NCI-H69 (cell line): ENCODE results near the gene RHOB.

Experiments used
- DNase-seq: peaks from one replicate; lab custom pipeline; 2025; lab: John Stamatoyannopoulos, UW

Gene RHOB

DNA sequence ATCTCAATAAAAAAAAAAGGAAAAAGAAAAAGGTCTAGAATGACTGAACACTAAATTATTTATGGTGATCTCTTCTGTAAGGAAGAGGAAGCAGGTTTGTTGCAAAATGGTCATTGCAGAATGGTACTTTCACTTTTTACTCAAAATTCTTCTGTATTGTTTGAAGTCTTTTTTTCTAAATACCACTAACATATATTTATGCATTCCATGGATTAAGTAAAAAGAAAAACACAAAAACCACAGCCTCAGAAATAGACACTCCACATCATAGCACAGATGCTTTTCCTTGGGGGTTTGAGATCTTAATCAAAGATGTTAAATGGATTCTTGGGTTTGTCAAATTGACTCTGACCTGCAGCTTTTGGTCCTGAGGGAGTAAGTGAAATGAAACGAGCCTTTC is 47.4 kb downstream of the RHOB start:
- DNase-seq: no peak

DNA sequence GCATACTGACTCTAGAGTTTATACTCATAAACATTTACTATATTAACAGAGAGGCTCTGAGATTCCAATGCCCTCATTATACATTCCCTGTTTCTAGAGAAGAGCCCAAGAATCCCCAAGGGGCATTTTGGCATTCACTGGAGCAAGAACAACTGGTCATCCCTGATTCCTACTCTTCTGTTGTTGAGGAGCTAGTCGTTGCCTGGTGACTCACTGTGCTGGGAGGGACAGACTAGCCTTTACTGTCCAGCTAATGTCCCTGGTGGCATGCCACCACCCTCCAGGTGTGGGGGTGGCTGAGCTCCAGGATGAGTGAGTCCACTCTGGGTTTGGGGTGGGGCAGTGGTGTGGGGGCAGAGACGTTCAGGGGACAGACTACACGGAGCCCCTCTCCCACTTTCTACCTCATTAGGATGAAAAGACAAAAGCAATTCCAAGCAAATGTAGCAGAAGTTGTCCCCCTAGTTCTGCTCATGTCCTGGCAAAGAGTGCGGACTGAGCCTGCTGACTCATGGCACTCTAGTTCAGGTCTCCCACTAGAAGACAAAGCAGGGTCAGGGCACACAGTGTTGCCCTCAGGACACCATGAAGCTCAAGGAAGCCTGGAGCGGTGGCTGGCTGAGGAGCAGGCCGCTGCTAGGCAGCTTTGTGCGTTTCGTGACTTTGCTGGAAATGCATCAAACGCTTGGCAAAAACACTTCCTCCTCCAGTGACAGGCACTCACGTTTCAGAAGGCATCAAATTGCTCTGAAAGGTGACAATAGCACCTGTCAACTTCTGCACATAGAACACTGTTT is 49.4 kb downstream of the RHOB start:
- no peak for DNase-seq

DNA sequence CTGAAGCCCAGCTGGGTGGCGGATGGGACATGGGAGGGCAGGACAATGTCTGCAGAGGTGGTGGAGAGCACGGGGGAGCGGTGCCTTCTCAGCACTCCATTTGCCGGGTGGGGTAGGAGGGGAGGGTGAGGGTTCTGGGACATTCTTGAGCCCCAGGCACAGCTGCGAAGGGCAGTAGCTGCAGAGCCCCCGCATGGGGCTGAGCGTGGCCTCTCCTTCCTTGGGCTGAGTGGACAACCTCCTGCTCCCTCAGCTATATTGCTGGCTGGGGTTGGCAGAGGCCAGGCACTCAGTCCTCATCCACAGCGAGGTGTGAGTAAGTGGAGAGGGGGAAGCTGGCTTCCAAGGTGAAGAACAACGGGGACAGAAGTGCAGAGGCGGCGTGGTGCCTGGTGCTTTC is 50.1 kb downstream of the RHOB start:
- no peak for DNase-seq
